ENCODE results near the gene THAP6. TPM values are rescaled to one million over a fixed set of nuclear protein-coding genes. Genes with fewer than 3 reads are reported as not detected.
"Not testable (repeated sequence)": the region's sequence is repeated elsewhere in the genome, so short reads cannot be mapped to it uniquely, and the experiment has no call there.

THAP6 gene
- total RNA-seq, 1 donor from 2014 or later, result 24.6 TPM

DNA sequence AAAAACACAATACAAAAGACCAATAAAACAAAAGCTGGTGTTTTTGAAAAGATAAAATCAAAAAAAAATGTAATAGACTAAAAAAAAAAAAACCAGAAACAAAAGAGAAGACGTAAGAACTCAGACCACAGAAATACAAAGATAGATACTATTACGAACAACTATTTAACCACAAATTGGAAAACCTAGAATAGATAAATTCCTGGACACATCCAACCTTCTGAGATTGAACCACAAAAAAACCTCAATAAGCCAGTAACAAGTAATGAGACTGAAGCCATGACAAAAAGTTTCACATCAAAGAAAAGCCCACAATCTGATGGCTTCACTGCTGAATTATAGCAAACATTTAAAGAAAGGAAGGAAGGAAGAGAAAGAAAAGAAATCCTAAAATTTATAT lies 16.2 kb upstream of the THAP6 start:
- ChIA-PET CTCF (no interaction called here), POLR2A (no interaction called here)
- Mint-ChIP-seq H3K4me1 (no peaks in the 10 kb centered on the region), H3K4me3 (no peak overlapping the region), H3K36me3 (ENCODE audit: low read depth) (peaks cover 75% of the 10 kb centered on the region), H3K27ac (no peak overlapping the region), H3K27me3 (no peaks in the 10 kb centered on the region), H3K9me3 (peaks cover 5% of the 10 kb centered on the region)
- TF ChIP-seq, protein P1, sequence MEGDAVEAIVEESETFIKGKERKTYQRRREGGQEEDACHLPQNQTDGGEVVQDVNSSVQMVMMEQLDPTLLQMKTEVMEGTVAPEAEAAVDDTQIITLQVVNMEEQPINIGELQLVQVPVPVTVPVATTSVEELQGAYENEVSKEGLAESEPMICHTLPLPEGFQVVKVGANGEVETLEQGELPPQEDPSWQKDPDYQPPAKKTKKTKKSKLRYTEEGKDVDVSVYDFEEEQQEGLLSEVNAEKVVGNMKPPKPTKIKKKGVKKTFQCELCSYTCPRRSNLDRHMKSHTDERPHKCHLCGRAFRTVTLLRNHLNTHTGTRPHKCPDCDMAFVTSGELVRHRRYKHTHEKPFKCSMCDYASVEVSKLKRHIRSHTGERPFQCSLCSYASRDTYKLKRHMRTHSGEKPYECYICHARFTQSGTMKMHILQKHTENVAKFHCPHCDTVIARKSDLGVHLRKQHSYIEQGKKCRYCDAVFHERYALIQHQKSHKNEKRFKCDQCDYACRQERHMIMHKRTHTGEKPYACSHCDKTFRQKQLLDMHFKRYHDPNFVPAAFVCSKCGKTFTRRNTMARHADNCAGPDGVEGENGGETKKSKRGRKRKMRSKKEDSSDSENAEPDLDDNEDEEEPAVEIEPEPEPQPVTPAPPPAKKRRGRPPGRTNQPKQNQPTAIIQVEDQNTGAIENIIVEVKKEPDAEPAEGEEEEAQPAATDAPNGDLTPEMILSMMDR (IDR thresholded peaks at IDR 0.05), result no peak
- intact Hi-C loops (cut with micrococcal nuclease), result no loop called here
- no peak for DNase-seq
- no peak for ATAC-seq (ENCODE audit: low read depth)

DNA sequence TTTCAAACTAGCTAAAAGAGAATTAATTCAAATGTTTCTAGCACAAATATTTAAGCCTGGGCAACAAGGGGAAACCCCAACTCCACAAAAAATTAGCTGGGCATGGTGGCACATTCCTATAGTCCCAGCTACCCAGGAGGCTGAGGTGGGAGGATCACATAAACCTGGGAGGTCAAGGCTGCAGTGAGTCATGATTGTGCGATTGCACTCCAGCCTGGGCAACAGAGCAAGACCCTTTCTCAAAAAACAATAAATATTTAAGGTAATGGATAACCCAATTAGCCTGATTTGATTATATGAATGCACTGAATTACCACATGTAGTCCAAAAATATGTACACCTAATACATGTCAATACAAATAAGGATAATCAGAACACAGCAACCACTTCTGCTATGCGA lies 14.4 kb upstream of the THAP6 start:
- TF ChIP-seq, protein P1 (IDR thresholded peaks at IDR 0.05), result no peak
- POLR2A ChIA-PET, result no interaction called here
- intact Hi-C loops (cut with micrococcal nuclease), result no loop called here
- ATAC-seq (ENCODE audit: low read depth) (no peak), DNase-seq (no peak)
- Mint-ChIP-seq H3K4me3 (no peak overlapping the region), H3K27ac (no peak overlapping the region), H3K27me3 (no peaks in the 10 kb centered on the region), H3K36me3 (ENCODE audit: low read depth) (peaks cover 72% of the 10 kb centered on the region), H3K9me3 (peaks cover 5% of the 10 kb centered on the region), H3K4me1 (no peaks in the 10 kb centered on the region)
- CTCF ChIA-PET, result no interaction called here

DNA sequence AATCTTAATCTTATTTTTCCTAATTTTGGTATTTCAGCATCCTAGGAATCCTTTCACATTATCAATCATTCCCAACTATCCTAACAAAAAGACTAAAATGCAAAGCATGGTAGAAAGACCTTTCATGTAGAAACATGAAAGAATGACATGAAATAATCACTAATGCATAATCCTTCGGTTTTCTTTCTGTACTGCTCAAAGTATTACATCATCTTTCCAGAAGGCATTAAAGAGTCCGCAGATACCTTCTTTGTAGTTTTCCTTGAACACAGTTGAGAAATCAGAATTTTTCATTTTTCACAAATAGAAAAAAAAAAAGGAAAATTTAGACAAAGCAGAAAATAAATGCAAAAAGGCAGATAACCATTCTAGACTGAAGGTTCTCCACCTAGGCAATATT lies 11.6 kb upstream of the THAP6 start:
- no peak for DNase-seq
- TF ChIP-seq, protein P1 (IDR thresholded peaks at IDR 0.05), result no peak
- Mint-ChIP-seq H3K27ac (no peak overlapping the region), H3K4me1 (no peaks in the 10 kb centered on the region), H3K9me3 (peaks cover 5% of the 10 kb centered on the region), H3K27me3 (no peaks in the 10 kb centered on the region), H3K36me3 (ENCODE audit: low read depth) (peaks cover 75% of the 10 kb centered on the region), H3K4me3 (no peak overlapping the region)
- ChIA-PET CTCF (interaction anchor here (0.6 kb wide), 1 partner anchor 456 kb away, joined by 3 read pairs; no protein-coding TSS in a partner anchor), POLR2A (no interaction called here)
- no peak for ATAC-seq (ENCODE audit: low read depth)
- intact Hi-C loops (cut with micrococcal nuclease), result no loop called here

DNA sequence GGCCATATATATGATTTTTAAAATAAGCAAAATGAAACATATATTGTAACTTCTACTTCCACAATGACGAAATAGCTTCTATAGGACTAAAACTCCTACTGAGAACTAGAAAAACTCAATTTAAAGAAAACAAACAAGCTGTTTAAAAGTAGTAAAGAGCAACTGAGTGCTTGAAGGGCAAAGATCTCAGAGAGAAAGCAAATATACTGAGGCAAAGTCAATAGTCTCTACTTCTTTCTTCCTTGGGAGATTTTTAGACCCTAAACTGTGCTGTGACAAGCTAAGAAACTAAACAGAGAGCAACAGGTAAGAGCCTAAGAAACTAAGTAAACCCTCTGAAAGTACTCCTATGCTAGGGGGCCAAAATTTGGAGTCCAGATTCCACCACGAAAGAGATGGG lies 8.6 kb upstream of the THAP6 start:
- Mint-ChIP-seq H3K4me3 (no peak overlapping the region), H3K4me1 (peaks cover 11% of the 10 kb centered on the region), H3K36me3 (ENCODE audit: low read depth) (peaks cover 64% of the 10 kb centered on the region), H3K27ac (no peak overlapping the region), H3K27me3 (no peaks in the 10 kb centered on the region), H3K9me3 (peaks cover 3% of the 10 kb centered on the region)
- ChIA-PET POLR2A (interaction anchor here (2.5 kb wide), 1 partner anchor 9 kb away, joined by 19 read pairs; the partner anchor contains the start of genes RCHY1 and THAP6), CTCF (interaction anchor here (0.7 kb wide), 1 partner anchor 9 kb away, joined by 3 read pairs; the partner anchor contains the start of genes RCHY1 and THAP6)
- DNase-seq (no peak), ATAC-seq (ENCODE audit: low read depth) (no peak)
- intact Hi-C loops (cut with micrococcal nuclease), result loop anchor here (2.0 kb wide), 1 partner anchor 15 kb away; no protein-coding TSS in a partner anchor
- TF ChIP-seq, protein P1 (IDR thresholded peaks at IDR 0.05), result no peak

DNA sequence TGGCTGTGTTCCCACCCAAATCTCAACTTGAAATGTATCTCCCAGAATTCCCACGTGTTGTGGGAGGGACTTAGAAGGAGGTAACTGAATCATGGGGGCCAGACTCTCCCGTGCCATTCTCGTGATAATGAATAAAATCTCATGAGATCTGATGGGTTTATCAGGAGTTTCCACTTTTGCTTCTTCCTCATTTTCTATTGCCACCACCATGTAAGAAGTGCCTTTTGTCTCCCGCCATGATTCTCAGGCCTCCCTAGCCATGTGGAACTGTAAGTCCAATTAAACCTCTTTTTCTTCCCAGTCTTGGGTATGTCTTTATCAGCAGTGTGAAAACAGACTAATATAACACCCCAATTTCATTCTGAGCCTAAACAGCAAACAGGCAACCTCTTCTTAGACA lies 4.7 kb upstream of the THAP6 start:
- H3K4me3 Mint-ChIP-seq; H3K27ac Mint-ChIP-seq; DNase-seq; POLR2A ChIA-PET; intact Hi-C loops (cut with micrococcal nuclease); CTCF ChIA-PET; ATAC-seq (ENCODE audit: low read depth); H3K27me3 Mint-ChIP-seq; H3K9me3 Mint-ChIP-seq: not testable (repeated sequence)
- peaks cover 22% of the 10 kb centered on the region for H3K4me1 Mint-ChIP-seq
- H3K36me3 Mint-ChIP-seq (ENCODE audit: low read depth), result peaks cover 54% of the 10 kb centered on the region

DNA sequence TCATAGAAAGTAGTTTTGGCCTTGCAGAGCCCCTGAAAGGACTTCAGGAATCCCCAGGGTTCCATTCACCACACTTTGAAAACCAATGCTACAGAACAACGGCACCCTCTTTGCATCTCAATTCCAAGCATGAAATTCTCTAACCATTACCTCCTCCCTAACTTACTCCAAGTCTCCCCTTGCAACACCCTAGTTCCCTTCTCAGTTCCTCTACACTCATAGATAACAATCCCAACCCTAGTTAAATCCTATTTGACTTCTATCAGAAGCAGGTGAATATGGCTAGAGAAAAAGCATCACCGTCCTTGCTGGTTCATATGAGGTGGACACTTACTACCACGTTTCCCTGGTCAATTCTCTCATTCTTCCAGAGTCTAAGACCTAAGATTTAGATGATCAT lies 2.4 kb upstream of the THAP6 start:
- H3K9me3 Mint-ChIP-seq, result peaks cover 3% of the 10 kb centered on the region
- H3K4me1 Mint-ChIP-seq, result peaks cover 34% of the 10 kb centered on the region
- ATAC-seq (ENCODE audit: low read depth) (no peak), DNase-seq (no peak)
- no peak overlapping the region for H3K27ac Mint-ChIP-seq
- intact Hi-C loops (cut with micrococcal nuclease), result loop anchor here (10.0 kb wide), 3 partner anchors 407 to 1563 kb away; partner anchors contain the start of genes CCNI and SCARB2
- peaks cover 41% of the 10 kb centered on the region for H3K36me3 Mint-ChIP-seq (ENCODE audit: low read depth)
- no peak overlapping the region for H3K4me3 Mint-ChIP-seq
- no peaks in the 10 kb centered on the region for H3K27me3 Mint-ChIP-seq
- TF ChIP-seq, protein P1 (IDR thresholded peaks at IDR 0.05), result no peak
- POLR2A ChIA-PET, result interaction anchor here (0.7 kb wide), 1 partner anchor 20 kb away, joined by 4 read pairs; no protein-coding TSS in a partner anchor
- CTCF ChIA-PET, result no interaction called here

All from activated B cell treated with CpG ODN at 0.5 μM for 24 hours (primary cell).